SIG-M5 (cell line): Measurements from ENCODE around the gene TOMM70.

Experiments
- DNase-seq: peaks from one replicate; lab custom pipeline; 2025; lab: John Stamatoyannopoulos, UW

Gene TOMM70

DNA sequence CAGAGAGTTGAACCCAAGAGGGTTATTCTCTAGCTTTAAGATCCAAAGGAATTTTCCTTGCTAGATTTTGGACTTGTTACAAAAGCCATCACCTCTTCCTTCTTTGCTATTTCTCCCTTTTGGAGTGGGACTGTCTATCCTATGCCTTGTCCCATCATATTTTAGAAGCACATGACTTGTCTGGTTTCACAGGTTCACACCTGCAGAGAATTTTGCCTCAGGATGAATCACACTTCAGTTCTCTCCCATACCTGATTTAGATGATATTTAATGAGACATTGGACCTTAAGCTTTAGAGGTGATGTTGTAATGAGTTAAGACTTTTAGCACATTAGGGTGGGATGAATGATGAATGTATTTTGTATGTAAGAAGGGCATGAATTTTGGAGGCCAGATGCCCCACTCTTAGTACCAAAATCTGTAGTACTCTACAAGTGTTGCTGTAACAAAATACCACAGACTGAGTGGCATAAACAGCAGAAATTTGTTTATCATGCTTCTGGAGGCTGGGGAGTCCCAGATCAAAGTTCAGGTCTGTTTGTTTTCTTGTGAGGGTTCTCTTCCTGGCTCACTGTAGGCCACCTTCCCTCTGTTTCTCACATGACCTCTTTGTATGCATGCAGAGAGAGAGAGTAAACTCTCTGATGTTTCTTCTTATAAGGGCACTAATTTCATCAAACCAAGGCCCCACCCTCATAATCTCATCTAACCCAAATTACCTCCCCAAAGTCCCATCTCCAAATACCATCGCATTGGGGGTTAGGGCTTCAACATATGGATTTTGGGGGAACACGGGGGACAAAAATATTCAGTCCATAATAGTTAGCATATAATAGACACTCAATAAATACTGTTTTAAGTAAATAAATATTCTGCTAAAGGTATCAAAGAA, 10.4 kb upstream of the TOMM70 start:
- DNase-seq, result no peak

DNA sequence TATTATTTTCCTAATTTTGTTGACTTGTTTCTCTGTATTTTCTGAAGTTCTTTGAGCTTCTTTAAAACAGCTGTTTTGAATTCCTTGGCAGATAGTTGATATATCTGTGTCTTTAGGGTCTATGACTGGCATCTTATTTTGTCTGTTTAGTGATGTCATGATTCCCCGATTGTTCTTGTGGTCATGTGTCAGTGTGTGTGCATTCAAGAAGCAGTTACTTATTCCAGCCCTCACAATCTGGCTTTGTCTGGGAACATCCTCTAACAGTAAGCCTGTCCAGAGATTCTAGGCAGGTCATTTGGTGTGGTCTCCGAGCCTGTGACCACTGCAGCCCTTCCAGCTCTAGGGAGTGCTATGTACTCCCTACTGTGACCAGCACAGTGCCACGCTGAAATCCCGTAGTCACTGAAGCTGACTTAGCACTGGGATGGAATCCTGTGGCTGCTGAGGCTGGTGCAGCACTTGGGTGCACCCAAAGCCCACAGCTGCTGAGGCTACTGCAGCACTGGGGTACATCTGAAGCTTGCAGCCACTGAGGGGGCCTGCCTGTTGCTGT, 7.2 kb upstream of the TOMM70 start:
- DNase-seq, result no peak

DNA sequence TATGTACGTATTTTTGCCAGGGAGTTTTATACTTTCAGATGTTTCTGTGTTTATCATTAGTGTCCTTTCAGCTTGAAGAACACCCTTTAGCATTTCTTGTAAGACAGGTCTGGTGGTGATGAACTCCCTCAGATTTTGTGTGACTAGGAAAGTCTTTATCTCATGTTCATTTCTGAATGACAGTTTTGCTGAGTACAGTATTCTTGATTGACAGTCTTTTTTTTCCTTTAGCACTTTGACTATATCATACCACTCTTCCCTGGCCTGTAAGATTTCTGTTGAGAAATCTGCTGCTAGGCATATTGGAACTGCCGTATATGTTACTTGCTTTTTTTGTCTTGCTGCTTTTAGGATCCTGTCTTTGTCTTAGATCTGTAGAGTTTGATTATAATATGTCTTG, 6.3 kb upstream of the TOMM70 start:
- no peak for DNase-seq

DNA sequence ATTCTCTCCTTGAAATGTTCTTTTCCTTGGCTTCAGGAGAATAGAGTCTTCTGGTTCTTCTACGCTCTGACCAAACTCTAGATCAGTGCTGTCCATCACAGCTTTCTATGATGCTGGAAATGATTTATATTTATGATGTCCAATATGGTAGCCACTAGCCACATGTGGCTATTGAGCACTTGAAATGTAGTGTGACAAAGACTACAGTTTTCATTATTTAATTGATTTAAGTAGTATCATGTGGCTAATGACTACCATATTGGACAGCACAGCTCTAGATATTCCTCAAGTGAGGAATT, 3.3 kb upstream of the TOMM70 start:
- no peak for DNase-seq

DNA sequence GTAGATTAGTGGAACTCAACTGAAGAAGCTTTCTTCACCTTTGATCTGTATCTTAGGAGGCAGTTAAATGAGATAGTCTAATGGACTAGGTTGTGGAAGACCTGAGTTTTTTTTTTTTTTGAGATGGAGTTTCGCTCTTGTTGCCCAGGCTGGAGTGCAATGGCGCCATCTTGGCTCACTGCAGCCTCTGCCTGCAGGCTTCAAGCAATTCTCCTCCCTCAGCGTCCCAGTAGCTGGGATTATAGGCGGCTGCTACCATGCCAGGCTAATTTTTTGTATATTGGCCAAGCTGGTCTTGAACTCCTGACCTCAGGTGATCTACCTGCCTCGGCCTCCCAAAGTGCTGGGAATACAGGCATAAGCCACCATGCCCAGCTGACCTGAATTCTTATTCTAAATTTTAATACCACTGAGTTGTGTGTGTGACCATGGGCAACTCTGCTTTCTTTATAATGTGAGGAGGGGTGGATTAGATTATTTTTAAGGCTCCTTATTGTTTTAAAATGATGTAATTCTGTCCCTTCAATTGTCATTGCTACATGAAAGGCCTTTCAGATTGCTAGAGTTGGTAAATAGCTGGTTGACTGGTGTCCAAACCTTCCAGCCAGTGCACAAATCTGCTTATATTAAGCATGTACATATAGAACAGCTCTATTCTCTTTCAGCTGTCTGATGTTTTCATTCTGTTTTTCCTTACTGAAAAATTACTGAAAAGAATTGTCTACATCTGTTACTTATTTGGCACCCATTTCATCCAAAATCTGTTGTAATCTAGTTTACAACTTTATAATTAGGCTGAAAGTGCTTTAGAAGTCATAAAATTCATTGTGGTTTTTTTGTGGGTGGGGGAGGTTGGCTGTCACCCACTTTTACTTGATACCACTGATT, 2.7 kb upstream of the TOMM70 start:
- DNase-seq, result no peak

DNA sequence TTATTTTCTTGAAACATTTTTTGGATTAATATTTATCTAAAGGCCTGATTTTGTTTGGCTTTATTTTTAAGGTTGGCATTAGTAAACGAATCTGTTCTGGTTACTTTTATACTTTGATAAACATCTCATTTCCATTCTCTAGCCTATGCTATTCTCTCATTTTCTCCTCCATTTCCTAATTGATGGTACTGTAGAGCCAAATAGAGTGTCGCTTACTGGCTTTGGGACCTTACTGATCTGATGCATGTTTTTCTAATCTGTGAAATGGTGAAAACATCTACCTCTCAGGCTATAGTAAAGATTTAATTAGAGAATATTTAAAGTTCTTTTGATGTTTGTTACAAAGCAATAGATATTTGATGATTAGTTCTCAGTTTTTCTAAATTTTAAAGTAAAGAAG, 2.0 kb upstream of the TOMM70 start:
- no peak for DNase-seq

DNA sequence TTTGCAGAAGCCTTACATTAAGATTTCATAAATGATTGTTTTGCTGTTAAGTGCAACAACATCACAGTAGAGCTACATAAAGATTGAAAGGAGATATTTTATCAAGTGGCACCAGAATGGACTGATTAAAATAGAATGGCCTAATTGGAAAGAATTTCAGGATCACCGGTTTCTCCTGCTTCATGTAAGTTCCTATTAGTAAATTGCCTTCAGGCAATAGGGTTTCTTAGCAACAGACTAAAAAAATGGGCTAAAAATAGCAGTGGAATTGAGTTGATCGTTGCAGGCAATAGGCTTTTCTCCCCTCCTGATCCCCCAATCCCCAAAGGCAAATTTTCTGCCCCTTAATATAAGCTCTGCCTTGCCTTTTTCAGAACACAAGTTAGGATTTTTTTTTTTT, 1.4 kb upstream of the TOMM70 start:
- DNase-seq, result no peak

DNA sequence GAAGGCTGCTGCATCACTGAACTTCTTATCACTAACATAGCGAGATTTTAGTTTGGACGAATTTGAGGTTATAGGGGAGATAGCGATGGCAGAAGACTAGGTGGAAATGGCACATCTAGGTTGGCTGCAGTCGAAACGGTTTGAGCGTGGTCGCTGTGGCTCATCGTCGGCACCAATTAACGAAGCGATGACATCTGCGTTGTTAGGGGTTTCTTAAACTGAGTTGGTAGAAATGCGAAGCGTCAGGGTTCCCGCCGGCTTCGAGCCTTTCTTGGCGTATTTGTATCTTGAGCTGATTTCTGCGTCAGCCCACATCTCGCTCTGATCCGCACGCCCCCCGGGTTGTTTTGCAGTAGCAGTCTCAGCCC, 769 bp upstream of the TOMM70 start:
- no peak for DNase-seq

DNA sequence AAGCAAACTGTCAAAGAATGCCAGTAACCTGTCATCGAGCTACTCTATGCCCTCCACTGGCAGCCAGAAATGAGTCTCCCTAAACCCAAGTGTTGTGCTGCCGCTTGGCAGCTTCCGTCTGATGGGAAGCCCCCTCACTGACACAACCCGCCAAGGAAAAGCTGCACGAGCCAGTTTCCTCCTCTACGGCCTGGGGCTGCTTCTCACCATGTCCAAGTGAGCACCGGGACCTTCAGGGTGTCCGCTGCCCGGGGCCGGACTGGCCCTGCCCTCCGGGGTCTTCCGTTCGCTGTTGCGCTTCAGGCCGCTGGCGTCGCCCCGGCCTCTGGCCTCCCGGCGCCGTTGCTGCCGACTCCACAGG, 490 bp downstream of the TOMM70 start:
- no peak for DNase-seq

DNA sequence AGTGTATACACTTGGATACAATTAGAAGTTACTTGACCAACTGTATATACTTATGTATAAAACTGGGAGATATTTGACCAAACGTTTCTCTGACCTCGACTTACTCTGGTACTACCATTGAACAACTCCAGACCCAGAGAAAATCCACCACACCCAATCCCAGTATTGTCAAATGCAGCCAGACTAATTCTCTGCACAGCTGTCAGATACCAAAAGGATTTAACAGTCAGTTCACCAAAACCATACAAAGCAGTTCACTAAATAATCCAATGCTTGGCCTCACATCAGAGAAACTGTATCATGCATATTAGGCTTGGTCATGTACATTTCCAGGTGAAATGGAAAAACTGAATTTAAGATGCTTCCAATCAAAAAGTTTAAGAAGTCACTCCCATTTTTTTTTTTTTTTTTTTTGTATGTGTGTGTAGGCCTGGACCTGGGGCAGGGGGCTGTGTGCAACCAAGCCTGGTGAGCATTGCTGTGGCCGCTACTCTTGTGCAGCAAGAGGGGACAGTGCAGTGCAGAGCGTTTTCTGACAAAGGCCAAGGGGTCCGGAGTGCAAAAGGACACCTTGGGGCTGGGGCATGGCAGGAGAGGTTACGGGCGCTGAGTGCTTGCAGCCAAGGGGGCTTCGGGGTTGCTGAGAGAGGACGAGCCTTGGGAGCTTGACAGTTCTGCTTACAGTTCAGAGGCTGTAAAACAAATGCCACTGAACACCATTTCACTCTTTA, 1.4 kb downstream of the TOMM70 start:
- no peak for DNase-seq

DNA sequence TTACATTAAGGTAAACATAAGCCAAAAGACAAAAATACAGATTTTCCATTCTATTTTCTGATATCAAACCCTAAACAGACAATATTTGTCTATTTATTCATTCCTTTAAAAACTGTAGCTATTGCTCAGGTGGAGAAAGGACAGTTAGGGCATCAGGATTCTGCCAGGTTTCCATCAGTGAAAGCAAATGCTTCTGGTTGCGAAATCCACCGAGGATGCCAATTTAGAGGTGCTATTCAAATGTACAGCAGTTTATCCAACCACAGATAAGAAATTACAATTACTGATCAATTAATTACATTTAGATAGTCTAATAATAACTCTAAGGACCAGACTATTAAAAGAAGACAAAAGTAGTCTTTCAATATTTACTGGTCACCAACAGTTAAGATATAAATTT, 3.9 kb downstream of the TOMM70 start:
- DNase-seq, result no peak

DNA sequence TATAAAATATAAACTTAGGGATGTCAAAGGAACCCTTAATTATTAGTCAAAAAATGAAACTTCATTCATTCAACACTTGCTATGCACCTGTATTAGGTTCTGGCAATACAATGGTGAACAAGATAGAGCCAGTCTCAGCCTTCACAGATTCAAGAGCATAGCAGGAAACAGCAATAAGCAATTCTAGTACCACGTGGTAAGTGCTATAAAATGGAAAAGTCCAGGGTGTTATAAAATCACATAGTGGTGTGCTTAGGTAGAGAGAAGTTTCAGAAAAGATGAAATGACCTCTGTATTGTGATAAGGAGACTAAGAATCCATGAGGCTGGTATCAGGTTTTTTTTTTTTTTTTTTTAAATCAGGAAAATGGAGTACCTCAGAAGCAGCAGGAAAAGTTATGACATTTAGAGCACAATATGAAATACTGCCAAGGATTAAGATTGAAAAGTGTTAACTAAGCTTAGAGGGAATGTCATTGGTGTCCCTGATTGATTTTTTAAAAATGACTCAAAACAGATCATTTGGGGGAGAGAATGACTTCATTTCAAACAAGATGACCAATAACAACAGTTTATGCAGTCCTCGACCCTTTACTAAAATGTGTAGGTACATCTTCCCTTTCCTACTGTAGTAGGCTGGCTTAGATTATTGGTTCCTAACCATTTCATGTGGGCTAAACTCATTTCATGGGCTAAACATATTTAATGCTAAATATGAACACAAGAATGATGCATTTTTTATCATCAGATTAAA, 5.0 kb downstream of the TOMM70 start:
- DNase-seq, result no peak

DNA sequence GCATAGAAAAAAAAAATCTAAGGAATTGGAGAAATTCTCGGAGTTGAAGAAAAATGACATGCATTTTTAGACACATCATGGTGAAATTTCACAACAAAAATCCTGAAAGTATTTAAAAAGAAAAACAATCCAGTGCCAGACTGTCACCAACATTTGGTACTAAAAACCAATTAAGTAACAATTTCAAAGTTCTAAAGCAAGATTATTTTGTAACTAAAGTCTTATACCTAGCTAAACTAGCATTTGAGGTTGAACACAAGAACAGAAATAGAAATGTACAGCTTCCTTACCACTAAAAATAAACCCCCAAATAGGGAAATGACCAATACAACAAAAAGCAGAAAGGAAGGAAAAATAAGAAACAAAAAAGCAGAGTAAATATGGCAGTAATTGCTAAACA, 11.9 kb downstream of the TOMM70 start:
- DNase-seq, result no peak

DNA sequence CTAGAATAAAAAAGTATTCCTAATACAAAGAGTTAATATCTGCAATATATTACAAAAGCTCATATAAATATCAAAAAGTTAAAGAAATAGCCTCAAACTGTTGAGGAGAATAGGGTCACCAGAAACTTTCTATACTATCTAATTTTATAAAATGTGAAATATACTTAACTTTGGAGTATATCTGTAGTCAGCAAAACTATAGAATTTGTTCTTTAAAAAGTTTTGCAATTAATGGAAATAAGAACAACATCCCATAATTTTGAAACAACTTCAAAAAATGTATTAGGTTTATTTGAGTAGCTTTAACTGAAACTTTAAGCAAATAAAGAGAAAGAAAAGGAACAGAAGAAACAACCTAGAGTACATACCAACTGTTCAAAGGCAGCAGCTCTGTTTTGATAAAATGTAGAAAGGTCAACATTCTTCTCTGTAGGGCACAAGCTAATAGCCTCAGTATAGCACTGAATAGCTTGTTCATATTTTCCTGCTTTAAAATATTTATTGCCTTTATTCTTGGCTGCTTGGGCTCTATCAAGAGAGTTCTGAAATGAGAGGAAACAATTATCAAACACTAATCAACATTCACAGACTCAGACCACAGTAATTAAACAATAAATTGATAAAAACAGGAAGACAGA, 14.3 kb downstream of the TOMM70 start:
- DNase-seq, result no peak

DNA sequence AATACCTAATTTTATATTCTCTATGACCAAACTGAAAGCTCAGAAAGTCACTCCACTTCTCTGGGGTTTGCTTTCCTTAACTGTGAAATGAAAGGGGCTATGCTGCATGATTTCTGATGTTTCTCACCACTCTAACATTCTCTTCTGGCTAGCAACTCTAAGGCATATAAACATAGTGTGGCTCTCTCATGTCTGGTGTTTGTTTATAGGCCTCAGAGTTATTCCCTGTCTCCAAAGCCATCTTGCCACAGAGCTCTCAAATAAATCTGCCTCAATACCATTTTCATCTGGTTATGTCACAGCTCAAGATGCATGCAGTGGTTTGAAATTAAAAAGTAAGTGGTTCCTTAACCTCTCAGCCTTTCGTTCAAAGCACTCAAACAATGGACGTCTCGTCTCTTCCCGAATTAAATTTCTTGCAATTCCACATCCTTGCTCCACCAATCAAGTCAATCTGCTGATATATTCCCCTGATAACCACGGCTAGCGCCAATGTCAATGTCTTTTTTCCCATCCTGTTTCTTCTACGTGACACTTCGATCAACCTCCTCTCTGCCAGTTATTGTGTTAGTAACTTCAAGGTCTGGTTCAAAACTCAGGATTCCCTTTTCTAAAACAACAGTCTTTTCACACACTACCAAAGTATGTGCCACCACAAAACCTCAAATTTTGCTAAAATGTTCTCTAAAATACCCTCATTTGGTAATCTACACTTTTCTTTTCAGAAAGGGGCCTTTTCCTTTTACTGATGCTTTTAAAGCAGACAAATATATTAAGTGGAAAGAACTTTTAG, 16.0 kb downstream of the TOMM70 start:
- DNase-seq, result no peak

DNA sequence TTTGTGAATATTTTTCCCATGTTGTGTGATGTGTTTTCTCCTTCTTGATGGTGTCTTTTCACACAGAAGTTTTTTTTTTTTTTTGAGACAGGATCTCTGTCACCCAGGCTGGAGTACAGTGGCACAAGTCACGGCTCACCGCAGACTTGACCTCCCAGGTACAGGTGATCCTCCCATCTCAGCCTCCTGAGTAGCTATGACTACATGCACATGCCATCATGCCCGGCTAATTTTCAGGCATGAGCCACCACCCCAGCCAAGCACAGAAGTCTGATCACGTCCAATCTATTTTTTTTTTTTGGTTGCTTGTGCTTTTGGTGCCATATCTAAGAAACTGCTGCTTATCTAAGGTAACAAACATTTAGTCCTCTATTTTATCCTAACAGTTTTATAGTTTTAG, 24.6 kb downstream of the TOMM70 start:
- DNase-seq, result no peak

DNA sequence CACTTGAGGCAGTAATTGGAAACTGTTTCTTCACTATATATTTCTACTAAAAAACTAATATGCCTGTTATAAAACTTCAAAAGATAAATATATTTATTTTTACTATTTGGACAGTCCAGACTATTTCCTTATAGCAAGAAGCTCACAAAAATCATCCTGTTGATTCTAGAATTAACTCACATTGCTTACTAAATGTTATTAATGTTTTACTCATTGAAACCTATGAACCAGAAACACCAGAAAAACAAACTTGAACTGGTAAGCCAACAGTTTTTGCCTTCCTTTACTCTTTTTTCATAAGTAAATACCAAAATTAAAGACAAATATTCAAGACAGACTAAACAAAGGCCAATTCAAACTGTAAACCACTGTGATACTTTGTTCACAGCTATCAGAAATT, 26.4 kb downstream of the TOMM70 start:
- no peak for DNase-seq

DNA sequence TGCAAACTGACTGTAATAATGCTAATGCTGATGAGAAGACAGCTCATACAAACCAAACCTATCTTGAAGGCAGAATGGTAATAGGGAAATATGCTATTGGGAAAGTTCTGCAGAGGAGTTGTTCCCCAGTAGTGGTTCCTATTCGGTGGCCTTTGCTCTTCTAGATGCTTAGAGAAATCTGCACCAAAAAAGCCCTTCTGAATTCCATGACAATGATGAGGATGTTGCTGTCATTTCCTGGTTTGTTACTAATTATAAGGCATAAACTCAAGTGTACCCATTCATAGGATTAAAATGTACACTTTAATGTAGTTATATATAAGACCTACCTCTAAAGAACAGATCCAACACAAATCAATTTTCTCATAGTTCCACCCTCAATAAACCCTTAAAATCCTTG, 30.1 kb downstream of the TOMM70 start:
- no peak for DNase-seq

DNA sequence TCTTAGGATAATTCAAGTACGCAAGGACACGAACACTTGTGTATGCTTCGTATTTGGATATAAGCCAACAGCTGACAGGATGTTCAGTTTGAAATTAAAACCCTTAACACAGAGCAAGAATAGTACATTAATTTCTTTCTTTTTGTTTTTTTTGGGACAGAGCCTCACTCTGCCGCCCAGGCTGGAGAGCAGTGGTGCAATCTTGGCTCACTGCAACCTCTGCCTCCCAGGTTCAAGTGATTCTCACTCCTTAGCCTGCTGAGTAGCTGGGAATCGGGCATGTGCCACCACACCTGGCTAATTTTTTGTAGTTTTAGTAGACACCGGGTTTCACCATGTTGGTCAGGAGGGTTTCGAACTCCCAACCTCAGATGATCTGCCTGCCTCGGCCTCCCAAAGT, 32.4 kb downstream of the TOMM70 start:
- no peak for DNase-seq

DNA sequence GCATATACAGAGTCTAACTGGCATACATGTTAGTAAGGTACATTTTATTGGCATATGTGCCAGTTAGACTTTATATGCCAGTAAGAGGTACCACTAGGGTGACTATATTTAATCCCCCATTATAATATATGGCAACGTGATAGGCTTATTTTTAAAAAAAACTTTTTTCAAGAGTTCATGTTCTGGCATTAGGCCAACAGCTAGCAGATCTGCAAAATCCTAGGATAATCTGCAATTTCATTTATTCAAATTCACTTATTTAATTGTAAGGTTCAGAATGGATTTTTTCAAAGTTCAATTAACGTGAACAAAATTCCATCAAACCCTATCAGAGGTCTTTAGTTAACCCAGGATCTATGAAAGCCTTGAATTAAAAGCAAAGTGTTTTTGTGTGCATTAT, 34.5 kb downstream of the TOMM70 start:
- DNase-seq, result no peak

DNA sequence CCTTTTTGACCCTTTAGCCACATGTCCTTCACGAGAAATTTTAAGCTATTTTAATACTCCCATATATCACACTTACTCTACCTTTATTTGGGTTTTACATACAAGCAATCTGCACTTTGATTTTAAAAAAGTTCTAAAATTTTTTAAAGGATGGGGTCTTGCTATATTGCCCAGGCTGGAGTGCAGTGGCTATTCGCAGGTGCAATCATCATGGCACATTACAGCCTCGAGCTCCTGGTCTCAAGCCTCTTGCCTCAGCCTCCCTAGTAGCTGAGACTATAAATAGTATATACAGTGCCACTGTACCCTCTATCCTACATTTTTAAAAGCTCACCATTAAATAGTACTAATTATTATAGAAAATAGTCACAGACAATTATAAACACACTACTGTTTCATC, 36.5 kb downstream of the TOMM70 start:
- DNase-seq, result no peak
